ENCODE measurements around the gene STEAP3.
A peak's percentile ranks its signal among the peaks of the same experiment; 100 is the strongest.

STEAP3 gene

GRCh38 chr2:119201815-119202214 is 21.8 kb upstream of the STEAP3 start:
- no peak for DNase-seq

- DNase-seq: no peak
Observed at GRCh38 chr2:119202610-119203310, 20.9 kb upstream of the STEAP3 start.

GRCh38 chr2:119204525-119204924 is 19.1 kb upstream of the STEAP3 start:
- no peak for DNase-seq

- DNase-seq: no peak
Observed at GRCh38 chr2:119205001-119205706, 18.5 kb upstream of the STEAP3 start.

GRCh38 chr2:119206201-119206600 is 17.4 kb upstream of the STEAP3 start:
- no peak for DNase-seq

GRCh38 chr2:119207447-119207846 is 16.2 kb upstream of the STEAP3 start:
- no peak for DNase-seq

- DNase-seq: no peak
Observed at GRCh38 chr2:119208791-119209203, 14.8 kb upstream of the STEAP3 start.

- DNase-seq: no peak
Observed at GRCh38 chr2:119212139-119212800, 11.4 kb upstream of the STEAP3 start.

GRCh38 chr2:119214453-119215037 is 9.1 kb upstream of the STEAP3 start:
- no peak for DNase-seq

- no peak for DNase-seq
Observed at GRCh38 chr2:119216994-119217393, 6.6 kb upstream of the STEAP3 start.

- DNase-seq: peak; percentile 82
Observed at GRCh38 chr2:119218478-119219064, 5.1 kb upstream of the STEAP3 start.

- DNase-seq: no peak
Observed at GRCh38 chr2:119219873-119220272, 3.8 kb upstream of the STEAP3 start.

GRCh38 chr2:119220720-119221301 is 2.8 kb upstream of the STEAP3 start:
- DNase-seq: no peak

- no peak for DNase-seq
Observed at GRCh38 chr2:119221609-119222008, 2.0 kb upstream of the STEAP3 start.

- DNase-seq: no peak
Observed at GRCh38 chr2:119222213-119222612, 1.4 kb upstream of the STEAP3 start.

- no peak for DNase-seq
Observed at GRCh38 chr2:119222863-119223520, 642 bp upstream of the STEAP3 start.

GRCh38 chr2:119224391-119225104 is 914 bp downstream of the STEAP3 start:
- DNase-seq: no peak

- no peak for DNase-seq
Observed at GRCh38 chr2:119225105-119225865, 1.7 kb downstream of the STEAP3 start.

- no peak for DNase-seq
Observed at GRCh38 chr2:119225926-119226325, 2.3 kb downstream of the STEAP3 start.

GRCh38 chr2:119227346-119227745 is 3.7 kb downstream of the STEAP3 start:
- DNase-seq: no peak

GRCh38 chr2:119228136-119228535 is 4.5 kb downstream of the STEAP3 start:
- DNase-seq: no peak

Data from fibroblast of upper back skin (primary cell).